OCI-LY3 (cell line): ENCODE results near the gene PODXL.

Source experiments
- CTCF ChIP-seq: fragments of 200-600, 300-600 bp; sonication (generic); IDR thresholded peaks from 2 replicates; pipeline ENCODE4 v1.5.1; 2014; ENCODE audit warnings: antibody characterized with exemption, low read length, low read depth
- EZH2phosphoT487 ChIP-seq: fragments of 200-600 bp; shearing (Covaris generic); IDR thresholded peaks from 2 replicates; pipeline ENCODE4 v1.6.1; 2018; ENCODE audit warnings: antibody characterized with exemption, mixed run types, low read depth

DNA sequence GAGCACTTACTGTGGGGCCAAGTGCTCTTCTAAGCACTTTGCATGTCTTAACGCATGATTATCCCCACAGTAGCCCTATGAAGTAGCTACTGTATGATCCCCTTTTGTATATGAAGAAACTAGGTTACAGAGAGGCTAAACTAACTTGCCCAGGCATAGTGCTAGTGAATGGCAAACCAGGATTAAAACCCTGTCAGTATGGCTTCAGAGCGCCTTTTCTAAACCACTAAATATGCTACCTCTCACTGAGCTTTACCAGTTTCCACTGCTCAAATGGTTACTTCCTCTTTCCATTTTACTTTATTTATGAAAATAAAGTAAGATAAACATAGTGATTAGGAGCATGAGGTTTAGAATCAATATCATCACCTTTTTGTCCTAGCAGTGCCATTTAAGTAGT lies 73.6 kb downstream of the PODXL start:
- TF ChIP-seq CTCF (no peak), EZH2phosphoT487 (no peak)
